ENCODE measurements around the gene RBM5. TPM values are rescaled to one million over a fixed set of nuclear protein-coding genes. Genes with fewer than 3 reads are reported as not detected.

The RBM5 gene
- total RNA-seq, 1 donor from 2014 or later = 116 TPM

DNA sequence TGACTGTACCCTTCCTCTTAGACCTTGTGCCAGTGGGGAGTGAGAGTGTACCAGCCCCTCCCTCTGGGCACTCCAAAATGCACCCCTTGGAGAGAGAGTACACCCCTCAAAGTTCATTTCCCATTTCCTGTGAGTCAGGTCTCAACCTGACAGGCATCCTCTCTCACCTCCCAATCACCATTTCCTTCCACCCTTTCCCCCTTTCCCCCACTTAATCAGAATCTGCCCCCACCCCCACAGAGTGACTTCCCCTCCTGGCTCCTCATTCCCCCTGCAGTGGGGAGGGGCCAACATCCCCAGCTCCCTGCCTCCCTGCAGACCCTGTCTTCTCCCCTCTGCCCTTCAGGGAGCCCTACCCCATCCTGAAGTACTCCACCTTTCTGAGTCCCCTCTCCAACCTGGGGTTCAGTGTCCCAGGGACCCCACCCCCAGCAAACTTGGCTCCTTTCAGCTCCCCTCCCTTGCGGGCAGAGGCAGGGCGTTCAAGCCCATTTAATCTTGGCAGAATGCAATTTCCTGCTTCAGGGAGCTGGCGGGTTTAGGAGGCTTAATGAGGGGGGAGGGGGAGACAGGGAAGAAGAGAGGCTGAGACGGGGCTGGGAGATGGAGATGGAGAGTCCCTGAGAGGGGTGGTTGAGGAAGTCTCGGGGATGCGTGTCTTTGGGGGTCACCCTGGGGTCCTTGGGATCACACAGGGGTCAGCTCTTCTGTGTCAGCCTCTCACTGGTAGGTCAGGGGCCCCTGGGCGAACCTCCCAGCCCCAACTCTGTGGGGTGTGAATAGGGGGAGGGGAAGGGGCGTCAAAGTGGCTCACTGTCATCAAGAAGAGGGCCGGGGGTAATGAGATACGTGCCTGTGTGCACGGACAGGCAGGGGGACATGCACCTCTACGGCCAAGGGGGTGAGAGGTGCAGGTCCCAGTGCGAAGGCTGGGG, 49.8 kb downstream of the RBM5 start:
- DNase-seq (ENCODE audit: low read depth, low spot score) = no peak

DNA sequence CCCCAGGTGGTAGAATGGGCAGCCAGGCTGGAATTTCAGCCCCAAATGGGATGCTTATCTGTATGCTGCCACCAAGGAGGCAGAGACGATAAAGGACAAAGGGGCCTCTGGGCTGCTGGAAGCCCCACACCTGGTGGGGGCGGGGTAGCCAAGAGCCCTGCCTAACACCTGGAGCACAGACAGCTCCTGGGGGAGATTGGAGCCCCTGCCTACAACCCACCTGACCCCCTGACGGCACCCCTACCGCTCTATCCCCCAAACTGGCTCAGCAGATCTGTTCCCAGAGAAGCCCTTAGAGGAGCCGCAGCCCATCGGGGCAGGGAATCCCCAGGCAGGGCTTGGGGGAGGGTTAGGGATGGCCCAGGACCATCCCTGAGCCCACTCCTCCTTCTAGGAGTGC, 50.6 kb downstream of the RBM5 start:
- DNase-seq (ENCODE audit: low read depth, low spot score) = no peak

DNA sequence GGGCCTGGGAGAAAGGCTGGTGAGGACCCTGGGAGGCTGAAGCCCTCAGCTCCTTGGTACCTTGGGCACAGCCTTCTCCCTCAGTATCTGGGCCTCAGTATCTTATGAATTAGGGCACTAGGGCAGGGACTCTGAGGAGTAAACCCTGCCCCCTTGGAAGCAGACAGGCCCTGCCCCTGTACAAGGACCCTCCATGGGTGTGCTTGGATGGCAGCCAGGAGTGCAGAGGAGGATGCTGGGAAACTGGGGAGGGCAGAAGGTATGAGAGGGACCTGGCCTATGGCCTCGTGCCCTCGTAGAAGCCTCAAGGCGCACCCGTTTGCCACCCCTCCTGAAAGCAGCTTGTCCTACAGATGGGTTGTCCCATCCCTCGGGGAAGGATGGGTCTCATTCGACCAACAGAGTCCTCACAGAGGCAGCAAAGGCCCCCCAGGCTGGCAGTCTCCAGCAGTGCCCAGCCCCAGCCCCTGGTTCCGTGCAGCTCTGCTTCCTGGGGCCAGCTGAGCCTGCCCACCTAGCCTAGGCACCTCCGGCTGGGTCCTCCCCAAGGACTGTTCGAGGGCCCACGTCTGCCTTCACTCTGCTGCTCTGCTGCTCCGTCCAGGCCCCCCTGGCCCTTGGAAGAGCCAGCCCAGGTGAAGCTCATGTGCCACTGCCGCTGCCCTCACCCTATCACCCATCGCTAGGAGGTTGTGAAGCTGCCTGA, 51.2 kb downstream of the RBM5 start:
- DNase-seq (ENCODE audit: low read depth, low spot score) = no peak

DNA sequence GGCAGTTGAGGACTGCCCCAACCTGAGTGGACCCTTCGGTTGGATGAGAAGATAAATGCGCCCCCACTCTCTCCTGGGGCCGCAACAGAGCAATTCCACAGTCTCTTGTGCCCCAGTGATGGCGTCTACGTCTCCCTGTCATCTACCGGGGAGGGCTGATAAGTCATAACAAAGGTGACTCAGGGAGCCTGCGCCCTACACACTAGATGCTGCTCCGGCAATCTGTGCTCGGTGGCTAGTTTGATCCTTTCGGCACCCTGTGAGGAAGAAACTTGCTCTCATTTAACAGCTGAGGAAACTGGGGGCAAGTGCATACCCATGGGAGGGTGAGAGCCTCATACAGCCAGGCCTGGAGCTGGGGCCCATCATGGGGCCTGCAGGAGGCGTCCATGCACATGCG, 52.3 kb downstream of the RBM5 start:
- no peak for DNase-seq (ENCODE audit: low read depth, low spot score)

DNA sequence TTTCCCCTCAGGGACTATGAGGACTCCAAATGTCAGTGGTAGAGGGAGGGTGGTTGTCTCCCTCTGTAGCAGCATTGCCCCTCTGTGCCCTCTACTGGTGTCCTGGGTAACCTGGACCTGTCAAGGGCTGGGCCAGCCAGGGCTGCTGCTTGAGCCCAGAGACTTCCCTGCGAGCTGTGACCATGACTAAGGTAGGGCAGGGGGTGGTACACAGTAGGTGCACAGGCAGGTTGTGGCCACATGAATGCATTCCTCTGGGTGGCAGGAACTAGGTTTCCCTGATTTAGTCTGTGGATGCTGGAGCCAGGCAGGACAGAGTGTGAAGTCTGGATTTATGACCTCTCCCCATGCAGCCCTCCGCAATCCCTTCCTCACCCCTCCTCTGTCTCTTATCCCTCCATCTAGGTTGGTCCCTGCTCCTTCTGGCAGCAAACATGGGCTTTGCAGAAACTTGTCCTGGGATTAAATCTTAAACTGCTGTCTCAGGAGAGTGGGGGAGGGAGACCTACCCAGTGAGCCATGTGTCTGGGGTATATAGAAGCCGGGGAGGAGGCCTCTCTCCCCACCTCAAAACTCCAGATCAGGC, 57.7 kb downstream of the RBM5 start:
- no peak for DNase-seq (ENCODE audit: low read depth, low spot score)

DNA sequence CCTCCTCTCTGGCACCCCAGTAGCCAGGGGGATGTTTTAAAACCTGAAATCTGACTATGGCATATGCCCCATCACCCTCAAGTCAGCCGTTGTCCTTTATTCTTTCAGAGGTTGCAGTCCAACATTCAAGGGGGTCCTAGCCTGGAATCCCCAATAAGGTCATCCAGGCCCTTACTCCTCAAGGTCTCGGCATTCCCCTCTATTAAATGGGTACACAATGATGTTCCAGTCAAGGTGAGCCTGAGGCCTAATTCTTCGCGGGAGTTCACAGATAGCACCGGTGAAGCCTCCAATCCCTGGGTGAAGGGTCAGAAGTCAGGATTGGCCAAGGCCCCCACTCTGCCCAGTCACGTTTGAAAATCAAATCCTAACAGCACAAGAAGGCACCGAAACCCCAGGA, 58.3 kb downstream of the RBM5 start:
- DNase-seq (ENCODE audit: low read depth, low spot score) = no peak

DNA sequence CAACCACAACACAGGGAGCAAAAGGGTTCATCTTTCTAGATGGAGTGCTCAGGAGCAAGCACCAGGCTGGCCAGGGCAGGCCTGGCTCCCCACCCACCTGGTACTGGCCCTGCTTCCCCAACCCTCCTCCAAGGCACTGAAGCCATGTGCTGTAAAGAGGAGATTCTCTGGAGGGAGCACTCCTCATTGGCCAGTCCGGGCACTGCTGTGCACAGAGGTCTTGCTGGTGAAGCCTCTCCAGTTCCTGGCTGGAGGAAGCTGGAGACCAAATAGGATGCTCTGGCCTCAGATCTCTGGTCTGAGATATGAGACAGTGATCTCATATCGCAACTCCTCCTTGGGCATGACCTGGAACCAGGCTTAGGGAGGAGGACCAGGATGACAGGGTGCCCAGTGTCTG, 58.7 kb downstream of the RBM5 start:
- DNase-seq (ENCODE audit: low read depth, low spot score) = no peak

DNA sequence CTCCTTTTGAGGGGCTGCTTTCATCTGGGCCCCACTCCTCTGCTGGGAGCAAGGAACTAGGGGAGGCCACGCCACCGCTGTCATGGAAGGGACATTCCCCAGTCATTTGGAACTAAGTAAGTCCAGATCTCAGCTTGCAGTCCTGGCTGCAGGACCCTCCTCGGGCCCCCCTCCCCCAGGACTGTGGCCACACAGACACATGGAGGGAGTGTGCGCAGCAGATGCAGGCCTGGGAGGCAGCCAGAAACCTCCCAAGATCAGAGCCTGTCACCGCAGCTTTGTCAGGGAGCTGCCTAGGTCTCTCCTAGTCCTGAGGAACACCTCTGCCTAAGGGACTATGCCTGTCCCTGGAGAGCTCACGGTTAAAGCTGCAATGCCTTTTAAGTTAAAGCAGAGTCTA, 59.1 kb downstream of the RBM5 start:
- DNase-seq (ENCODE audit: low read depth, low spot score) = no peak

DNA sequence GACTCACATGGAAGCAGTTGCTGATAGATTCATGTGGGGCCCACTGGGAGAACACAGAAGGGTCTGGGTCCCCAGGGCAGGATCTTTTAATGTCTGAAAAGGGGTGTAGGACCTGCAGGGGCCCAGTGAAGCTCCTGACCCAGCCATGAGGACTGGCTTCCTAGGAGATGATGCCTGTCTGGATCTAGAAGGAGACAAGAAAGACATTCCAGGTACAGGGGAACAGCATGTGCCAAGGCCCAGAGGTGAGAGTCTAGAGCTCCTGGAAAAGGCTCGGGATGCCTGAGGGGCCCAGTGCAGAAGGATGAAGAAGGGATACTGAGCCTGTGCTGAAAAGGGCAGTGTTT, 61.7 kb downstream of the RBM5 start:
- no peak for DNase-seq (ENCODE audit: low read depth, low spot score)

DNA sequence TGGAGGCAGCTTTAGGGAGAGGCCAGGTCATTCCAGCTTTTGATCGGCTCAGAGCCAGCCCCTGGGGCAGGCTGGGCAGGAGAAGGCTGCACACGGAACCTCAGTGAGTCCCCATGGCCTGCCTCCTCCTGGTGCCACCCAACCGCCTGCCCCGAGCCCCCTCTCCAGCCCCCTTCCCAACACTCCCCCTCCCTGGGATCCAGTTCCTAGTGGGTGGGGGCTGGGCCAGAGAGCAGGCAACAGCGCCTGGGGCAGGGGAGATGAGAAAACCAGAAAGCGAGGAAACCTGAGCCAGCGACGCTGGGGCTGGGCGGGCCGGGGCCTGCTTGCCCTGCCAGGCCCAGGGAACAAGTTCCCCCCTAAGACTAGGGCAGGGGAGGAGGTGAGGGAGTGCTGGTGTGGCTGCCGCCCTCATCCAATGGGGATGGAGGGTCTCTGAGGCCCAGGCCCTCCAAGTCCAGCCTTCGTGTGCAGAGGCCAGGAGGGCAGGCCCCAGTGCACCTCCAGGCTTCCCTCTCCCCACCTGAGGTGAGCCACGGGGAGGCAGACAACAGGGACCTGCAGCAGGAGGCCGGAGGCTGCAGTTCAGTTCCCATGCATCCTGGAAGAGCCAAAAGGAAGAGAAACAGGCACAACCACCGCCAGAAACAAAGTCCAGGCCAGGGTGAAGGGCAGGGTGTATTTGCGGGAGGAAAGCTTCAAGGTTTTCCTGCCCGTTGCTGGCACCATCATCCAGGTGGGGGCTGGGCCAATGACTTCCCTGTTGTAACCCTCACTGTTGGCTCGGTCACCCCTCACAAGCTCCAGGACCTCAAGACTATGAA, 62.4 kb downstream of the RBM5 start:
- no peak for DNase-seq (ENCODE audit: low read depth, low spot score)

DNA sequence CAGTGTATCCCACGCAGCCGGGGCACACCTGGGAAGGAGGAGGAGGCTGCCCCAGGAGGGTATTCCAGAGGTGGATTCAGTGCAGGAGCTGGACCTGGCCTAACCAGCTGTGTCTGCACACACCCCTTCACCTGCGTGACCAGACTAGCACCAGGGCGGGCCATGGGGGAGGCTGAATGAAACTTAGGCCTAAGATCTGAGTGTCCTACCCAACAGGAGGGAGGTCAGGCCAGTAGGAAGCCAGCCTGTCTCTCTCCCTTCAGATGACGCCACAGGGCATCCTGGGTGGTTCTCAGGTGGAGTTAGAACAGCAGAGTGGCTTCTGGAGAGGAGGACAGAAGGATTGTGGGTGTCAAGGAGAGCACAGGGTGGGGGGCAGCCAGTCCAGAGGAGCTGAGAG, 63.0 kb downstream of the RBM5 start:
- no peak for DNase-seq (ENCODE audit: low read depth, low spot score)

DNA sequence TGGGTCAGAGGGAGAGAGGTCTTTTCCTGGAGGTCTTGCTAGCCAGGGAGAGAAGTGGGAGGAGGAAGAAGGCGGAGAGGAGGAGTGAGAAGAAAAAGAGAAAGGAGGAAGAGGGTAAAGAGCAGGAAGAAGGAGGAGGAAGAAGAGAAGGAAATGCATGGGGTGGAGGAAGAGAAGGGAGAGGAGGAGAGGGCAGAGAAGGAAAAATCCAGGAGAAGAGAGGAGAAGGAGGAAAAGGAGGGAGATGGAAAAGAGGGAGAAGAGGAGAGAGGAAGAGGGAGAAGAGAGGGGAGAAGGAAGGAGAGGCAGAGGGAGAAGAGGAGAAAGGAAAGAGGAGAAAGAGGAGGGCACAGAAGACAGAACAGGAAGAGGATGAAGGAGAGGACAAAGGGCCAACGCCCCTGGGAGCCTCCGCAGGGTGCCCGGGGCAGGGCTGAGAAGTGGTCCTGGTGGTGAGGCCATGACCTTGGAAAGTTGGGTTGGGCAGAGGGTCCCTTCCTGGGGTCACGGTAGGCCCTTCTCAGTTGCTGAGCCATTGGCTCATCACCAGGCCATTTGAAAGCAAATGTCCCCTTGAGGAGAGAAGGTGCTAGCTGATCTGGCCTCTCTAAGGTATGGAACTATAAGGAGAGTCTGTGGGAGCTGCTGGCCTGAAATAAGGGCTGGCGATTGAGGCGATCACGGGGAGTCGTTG, 65.2 kb downstream of the RBM5 start:
- DNase-seq (ENCODE audit: low read depth, low spot score) = no peak

DNA sequence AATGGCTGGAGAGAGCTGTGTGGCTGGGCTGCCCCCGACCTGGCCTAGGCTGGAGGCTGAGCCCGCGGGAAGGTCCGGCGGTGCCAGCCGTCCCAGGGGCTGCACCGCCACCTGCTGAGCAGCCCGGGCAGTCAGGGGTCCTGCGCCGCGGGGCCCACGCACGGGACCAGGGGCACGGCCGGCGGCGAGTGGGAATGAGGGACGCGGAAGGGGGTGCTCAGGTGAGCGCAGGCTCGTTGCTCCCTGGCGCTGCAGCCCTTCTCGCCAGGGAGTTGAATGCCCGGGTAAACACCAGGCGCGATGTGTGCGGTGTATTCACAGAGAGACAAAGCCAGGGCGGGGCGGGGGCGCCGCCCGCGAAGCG, 65.7 kb downstream of the RBM5 start:
- no peak for DNase-seq (ENCODE audit: low read depth, low spot score)

DNA sequence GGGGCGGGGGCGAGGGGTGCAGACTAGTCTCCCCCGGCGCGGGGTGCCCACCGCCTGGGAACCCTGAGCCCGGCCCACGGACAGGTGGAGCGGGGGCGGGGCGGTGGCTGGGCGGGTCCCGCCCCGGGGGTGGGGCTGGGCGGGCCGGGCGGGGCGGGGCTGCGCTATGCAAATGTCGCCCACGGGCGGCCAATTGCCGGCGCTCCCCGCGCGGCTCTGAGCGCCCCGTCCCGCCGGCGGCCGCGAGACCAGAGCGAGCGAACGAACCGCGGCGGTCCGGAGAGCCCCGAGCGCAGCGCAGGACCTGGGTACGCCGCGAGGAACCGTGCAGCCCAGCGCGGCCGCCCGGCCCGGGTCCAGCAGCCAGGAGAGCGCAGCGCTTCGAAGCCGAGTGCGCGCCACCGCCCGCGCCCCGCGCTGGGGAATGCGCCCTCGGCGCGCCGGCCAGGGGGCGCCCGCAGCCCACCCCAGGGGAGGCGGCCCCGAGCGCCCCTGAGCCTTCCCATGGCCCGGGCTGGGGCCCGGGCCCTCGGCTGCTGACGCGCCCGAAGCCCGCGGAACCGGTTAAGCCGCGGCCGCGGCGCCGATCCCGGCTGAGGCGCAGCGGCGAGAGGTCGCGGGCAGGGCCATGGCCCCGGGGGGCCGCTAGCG, 66.2 kb downstream of the RBM5 start, which contains the start of gene SEMA3F:
TSS of gene SEMA3F (plus strand) at position 485 of the 651 bp plus-strand sequence. CDS start 4,299 bp downstream, outside the sequence.
- no peak for DNase-seq (ENCODE audit: low read depth, low spot score)

DNA sequence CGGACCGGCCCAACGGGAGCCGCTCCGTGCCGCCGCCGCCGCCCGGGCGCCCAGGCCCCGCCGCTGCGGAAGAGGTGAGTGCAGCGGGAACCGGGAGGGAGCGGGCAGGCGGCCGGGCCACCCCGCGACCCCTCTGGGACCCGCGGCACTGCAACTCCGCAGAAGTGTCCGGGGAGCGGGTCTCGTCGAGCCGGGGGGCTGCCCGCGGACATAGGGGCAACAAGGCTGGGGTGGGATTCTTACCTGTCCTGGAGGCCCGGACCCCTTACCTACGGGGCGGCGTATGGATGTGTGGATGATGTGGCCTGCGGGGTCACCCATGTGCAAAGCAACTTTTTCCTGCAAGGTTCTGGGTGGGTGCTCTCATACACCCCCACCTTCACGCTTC, 66.8 kb downstream of the RBM5 start:
- no peak for DNase-seq (ENCODE audit: low read depth, low spot score)

DNA sequence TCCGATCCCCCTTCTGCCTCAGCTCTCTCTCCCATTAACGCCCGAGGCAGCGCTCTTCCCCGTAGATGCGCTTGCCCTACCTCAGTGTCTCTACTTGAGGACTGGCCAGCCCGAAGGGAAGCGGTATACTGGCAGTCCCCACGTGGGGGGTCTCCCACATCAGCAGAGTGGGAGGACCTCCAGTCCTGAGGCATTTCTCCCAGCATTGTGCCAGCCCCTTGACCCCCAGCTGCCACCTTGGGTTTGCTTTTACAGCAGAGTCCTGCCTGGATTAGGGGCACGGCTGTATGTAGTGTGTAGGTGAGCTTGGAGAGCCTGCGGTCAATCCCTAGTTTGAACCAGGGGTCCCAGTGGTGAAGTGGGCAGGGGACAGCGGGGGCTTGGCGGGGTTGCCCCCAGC, 67.2 kb downstream of the RBM5 start:
- DNase-seq (ENCODE audit: low read depth, low spot score) = no peak

DNA sequence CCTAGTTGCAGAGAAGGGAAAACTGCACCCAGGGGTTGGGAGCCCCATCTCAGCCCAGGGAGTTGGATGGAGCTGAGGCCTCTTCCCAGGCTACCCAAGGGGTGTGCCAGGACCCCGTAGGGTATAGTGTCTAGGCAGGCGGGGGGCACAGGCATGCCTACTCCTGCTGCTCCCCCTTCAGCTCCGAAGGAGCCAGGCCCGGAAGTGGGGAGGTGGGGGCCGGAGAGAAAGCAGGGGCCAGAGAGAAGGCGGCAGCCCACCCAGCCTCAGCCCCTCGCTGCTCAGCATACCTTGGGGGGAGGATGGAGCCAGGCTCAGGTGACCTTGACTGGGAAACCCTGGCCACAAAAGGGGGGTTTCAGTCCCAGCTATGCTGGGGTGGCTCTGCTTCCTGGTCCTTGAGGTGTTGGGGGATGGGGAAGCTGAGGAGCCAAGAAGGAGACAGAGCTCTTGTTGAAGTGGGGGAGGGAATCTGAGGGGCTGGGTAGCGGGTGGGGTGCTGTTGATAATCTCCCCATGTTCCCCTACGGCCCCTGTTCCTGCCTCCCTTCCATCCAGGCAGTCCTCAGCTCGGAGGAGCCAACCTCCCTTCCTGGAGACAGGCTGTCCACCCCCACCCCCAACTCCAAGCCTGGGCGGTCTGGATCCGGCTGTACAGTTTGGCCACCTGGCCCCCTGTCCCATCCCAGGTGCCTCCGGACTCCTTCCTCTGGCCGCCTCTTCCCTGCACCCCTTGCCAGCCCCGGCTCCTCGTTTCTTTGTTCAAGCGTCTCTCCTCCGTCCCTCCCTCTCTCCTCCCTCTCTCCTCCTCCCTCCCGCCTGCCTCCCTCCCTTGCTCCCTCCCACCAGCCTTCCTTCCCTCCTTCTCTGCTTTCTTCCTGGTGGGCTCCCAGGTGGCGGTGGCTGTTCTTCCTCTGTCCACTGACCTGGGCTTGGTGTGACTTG, 68.1 kb downstream of the RBM5 start:
- DNase-seq (ENCODE audit: low read depth, low spot score) = no peak

DNA sequence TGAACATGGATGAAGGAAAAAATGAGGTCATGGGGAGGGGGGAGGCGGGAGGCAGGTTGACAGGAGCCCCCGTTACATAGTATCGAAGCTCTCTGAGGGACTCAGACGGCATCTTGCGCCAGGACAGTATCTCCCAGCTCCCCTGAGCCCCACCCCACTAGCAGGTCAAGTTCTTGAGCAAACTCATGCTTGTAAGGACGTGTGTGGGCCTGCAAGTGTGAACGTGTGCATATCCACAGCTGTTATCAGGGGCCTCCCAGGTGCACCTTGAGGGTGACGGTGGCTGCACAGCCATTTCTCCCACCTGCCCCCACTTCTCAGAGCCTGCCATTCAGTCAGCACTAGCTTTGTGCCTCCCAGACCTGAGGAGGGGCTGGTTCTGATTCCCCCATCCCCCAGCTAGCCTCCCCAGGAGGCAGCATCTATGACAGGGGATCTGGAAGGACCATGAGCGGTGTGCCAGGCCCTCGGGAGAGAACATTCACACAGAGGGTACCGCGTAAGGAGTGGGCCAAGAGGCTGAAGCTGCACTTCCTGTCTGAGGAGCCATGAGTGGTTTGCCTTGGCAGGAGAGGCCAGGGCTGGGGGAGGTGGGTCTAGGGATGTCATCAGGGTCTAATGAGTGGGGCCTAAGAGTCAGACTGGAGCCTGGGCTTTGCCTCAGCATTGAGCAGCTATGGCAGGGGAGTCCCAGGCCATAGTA, 69.3 kb downstream of the RBM5 start:
- no peak for DNase-seq (ENCODE audit: low read depth, low spot score)
